IMR-90 (cell line): ENCODE results near the gene WWC2. TPM values are rescaled to one million over a fixed set of nuclear protein-coding genes. Genes with fewer than 3 reads are reported as not detected.

Source experiments
- ATAC-seq: fragments of 200-7000 bp; cut with Tn5 transposase; 2 replicates; pipeline ENCODE4 v1.9.1; 2020; ENCODE audit warnings: low read depth, mild to moderate bottlenecking, moderate library complexity
- BruUV-seq: library from RNA; stranded (reverse); fragments of 400-500 nt; replicated peaks from 2 replicates; lab custom pipeline; 2021; lab: Mats Ljungman, UMichigan
- CTCF ChIA-PET: fragments of 300-600 bp; formaldehyde crosslinking; extraction: SDS; loops from one replicate; lab custom pipeline; 2021; ENCODE audit warnings: antibody characterized with exemption; lab: Yijun Ruan, JAX
- POLR2A ChIA-PET: fragments of 300-600 bp; sonication (Branson Sonifier 250); formaldehyde crosslinking; loops from one replicate; lab custom pipeline; 2022; ENCODE audit warnings: antibody characterized with exemption; ENCODE audit not compliant: unreplicated experiment; lab: Charles Lee
- DNase-seq: peaks from one replicate; pipeline ENCODE4 v3.0.0; 2013
- H2AFZ ChIP-seq: replicated peaks from 2 replicates; pipeline ENCODE3; 2013; ENCODE audit warnings: low read length, mild to moderate bottlenecking; ENCODE audit not compliant: poor library complexity
- H2AK5ac ChIP-seq: 2 replicates; pipeline ENCODE4 v1.6.1; 2013; ENCODE audit warnings: low read depth, low read length, inconsistent platforms
- H2AK9ac ChIP-seq: replicated peaks from 2 replicates; pipeline ENCODE3; 2013; ENCODE audit warnings: mild to moderate bottlenecking, low read depth, low read length, moderate library complexity; ENCODE audit not compliant: poor library complexity
- H2BK120ac ChIP-seq: 2 replicates; pipeline ENCODE4 v1.6.1; 2013; ENCODE audit warnings: low read depth, low read length, inconsistent platforms
- H2BK15ac ChIP-seq: 3 replicates; pipeline ENCODE4 v1.6.1; 2013; ENCODE audit warnings: low read depth, low read length, inconsistent platforms
- H2BK20ac ChIP-seq: 2 replicates; pipeline ENCODE4 v1.6.1; 2013; ENCODE audit warnings: low read depth, mild to moderate bottlenecking, inconsistent platforms, low read length, moderate library complexity
- H2BK5ac ChIP-seq: 2 replicates; pipeline ENCODE4 v1.6.1; 2013; ENCODE audit warnings: mild to moderate bottlenecking, low read depth, low read length, inconsistent platforms; ENCODE audit not compliant: poor library complexity, severe bottlenecking
- H3K14ac ChIP-seq: replicated peaks from 2 replicates; pipeline ENCODE4 v1.6.1; 2013; ENCODE audit warnings: low read depth, low read length, inconsistent platforms
- H3K18ac ChIP-seq: 2 replicates; pipeline ENCODE4 v1.6.1; 2013; ENCODE audit warnings: low read depth, low read length, control low read depth
- H3K23ac ChIP-seq: 2 replicates; pipeline ENCODE4 v1.6.1; 2013; ENCODE audit warnings: low read depth, low read length, inconsistent platforms
- H3K27ac ChIP-seq: 2 replicates; pipeline ENCODE4 v1.5.1; 2013; ENCODE audit warnings: mild to moderate bottlenecking, control low read depth, low read length; ENCODE audit not compliant: insufficient read depth
- H3K27me3 ChIP-seq: 2 replicates; pipeline ENCODE4 v1.6.1; 2013; ENCODE audit warnings: low read length; ENCODE audit not compliant: control insufficient read depth, insufficient read depth
- H3K36me3 ChIP-seq: 2 replicates; pipeline ENCODE4 v1.6.1; 2013; ENCODE audit warnings: low read length, mixed read lengths; ENCODE audit not compliant: control insufficient read depth, insufficient read depth
- H3K4ac ChIP-seq: 2 replicates; pipeline ENCODE4 v1.6.1; 2013; ENCODE audit warnings: low read depth, low read length, inconsistent platforms
- H3K4me1 ChIP-seq: 2 replicates; pipeline ENCODE4 v1.6.1; 2013; ENCODE audit warnings: low read length, mixed read lengths; ENCODE audit not compliant: control insufficient read depth, insufficient read depth
- H3K4me2 ChIP-seq: 2 replicates; pipeline ENCODE4 v1.6.1; 2013; ENCODE audit warnings: low read depth, mild to moderate bottlenecking, control low read depth, low read length, moderate library complexity
- H3K4me3 ChIP-seq: 2 replicates; pipeline ENCODE4 v1.5.1; 2013; ENCODE audit warnings: low read depth, mild to moderate bottlenecking, control low read depth, low read length, moderate library complexity; ENCODE audit not compliant: insufficient read depth
- H3K56ac ChIP-seq: 2 replicates; pipeline ENCODE4 v1.6.1; 2013; ENCODE audit warnings: low read length, inconsistent platforms; ENCODE audit not compliant: insufficient read depth; ENCODE audit errors: extremely low read depth
- H3K79me1 ChIP-seq, 2 experiments: 2 replicates each; pipeline ENCODE4 v1.6.1; 2013; ENCODE audit warnings: low read length in 2 of 2, inconsistent platforms in 1 of 2, low read depth in 1 of 2
- H3K9ac ChIP-seq: 2 replicates; pipeline ENCODE4 v1.6.1; 2013; ENCODE audit warnings: low read depth, low read length, control low read depth
- H3K9me1 ChIP-seq: 2 replicates; pipeline ENCODE4 v1.6.1; 2013; ENCODE audit warnings: low read length, inconsistent platforms; ENCODE audit not compliant: insufficient read depth
- H3K9me3 ChIP-seq: 2 replicates; pipeline ENCODE4 v1.6.1; 2013; ENCODE audit warnings: low read length; ENCODE audit not compliant: control insufficient read depth, insufficient read depth
- H4K20me1 ChIP-seq: 2 replicates; pipeline ENCODE4 v1.6.1; 2013; ENCODE audit warnings: low read length, inconsistent platforms; ENCODE audit not compliant: insufficient read depth
- H4K5ac ChIP-seq: 2 replicates; pipeline ENCODE4 v1.6.1; 2013; ENCODE audit warnings: mild to moderate bottlenecking, low read depth, low read length, control low read depth
- H4K8ac ChIP-seq, 2 experiments: 2 replicates each; pipeline ENCODE4 v1.6.1; 2013; ENCODE audit warnings: low read depth in 2 of 2, low read length in 2 of 2, control low read depth in 1 of 2, inconsistent platforms in 1 of 2
- H4K91ac ChIP-seq: 2 replicates; pipeline ENCODE4 v1.6.1; 2013; ENCODE audit warnings: low read depth, low read length, inconsistent platforms; ENCODE audit not compliant: insufficient read depth
- BHLHE40 ChIP-seq: fragments of 150-350 bp; IDR thresholded peaks from 2 replicates; pipeline ENCODE4 v1.6.1; 2016; ENCODE audit warnings: mild to moderate bottlenecking, low read depth, low read length
- CEBPB ChIP-seq: IDR thresholded peaks from 2 replicates; pipeline ENCODE4 v1.6.1; 2012; ENCODE audit warnings: low read depth, low read length, improper control_type of control experiment
- CHD1 ChIP-seq: IDR thresholded peaks from 2 replicates; pipeline ENCODE4 v1.6.1; 2012; ENCODE audit warnings: low read depth, low read length, improper control_type of control experiment
- CTCF ChIP-seq: conservative IDR thresholded peaks from 2 replicates; pipeline ENCODE4 v1.5.1; 2012; ENCODE audit warnings: mild to moderate bottlenecking, low read depth, low read length, improper control_type of control experiment
- MAZ ChIP-seq: IDR thresholded peaks from 2 replicates; pipeline ENCODE4 v1.6.1; 2012; ENCODE audit warnings: low read depth, mild to moderate bottlenecking, low read length, improper control_type of control experiment, moderate library complexity, borderline replicate concordance
- MXI1 ChIP-seq: IDR thresholded peaks from 2 replicates; pipeline ENCODE4 v1.6.1; 2012; ENCODE audit warnings: low read depth, mild to moderate bottlenecking, low read length, moderate library complexity, borderline replicate concordance
- NFE2L2 ChIP-seq: fragments of 150-350 bp; IDR thresholded peaks from 2 replicates; pipeline ENCODE4 v1.6.1; 2016; ENCODE audit warnings: low read depth, mild to moderate bottlenecking, low read length
- POLR2A ChIP-seq: IDR thresholded peaks from 2 replicates; pipeline ENCODE4 v1.6.1; 2012; ENCODE audit warnings: mild to moderate bottlenecking, low read depth, low read length
- RCOR1 ChIP-seq: IDR thresholded peaks from 2 replicates; pipeline ENCODE4 v1.6.1; 2012; ENCODE audit warnings: mild to moderate bottlenecking, low read length, improper control_type of control experiment; ENCODE audit not compliant: insufficient replicate concordance
- SMC3 ChIP-seq: fragments of 150-350 bp; IDR thresholded peaks from 2 replicates; pipeline ENCODE4 v1.6.1; 2016; ENCODE audit warnings: low read depth, mild to moderate bottlenecking, antibody characterized with exemption, low read length, moderate library complexity
- WGBS, 2 experiments: methylation state at CpG; one replicate each; pipeline versions ENCODE4 v1.1.5 to v1.1.7; 2013; ENCODE audit warnings: missing lambda C conversion rate in 2 of 2; ENCODE audit not compliant: insufficient read length in 1 of 2; ENCODE audit errors: extremely low coverage in 2 of 2; 5-methylcytosine and 5-hydroxymethylcytosine counted together
- dilution Hi-C: fragments of 300-500 bp; cut with HindIII; formaldehyde crosslinking; loops from one replicate; pipeline ENCODE4 v1.14.3; 2018; ENCODE audit warnings: low sequenced_read_pairs; ENCODE audit not compliant: unreplicated experiment
- in situ Hi-C: fragments of 300-500 bp; cut with MboI; formaldehyde crosslinking; loops from 3 replicates; pipeline ENCODE4 v1.14.3; 2019; ENCODE audit warnings: low sequenced_read_pairs, inconsistent platforms, mixed read lengths
- intact Hi-C: fragments of 100-400 bp; cut with micrococcal nuclease; formaldehyde crosslinking; loops from 2 replicates; pipeline ENCODE4 v1.10.0; 2022
- polyA plus RNA-seq, 3 experiments: library from polyadenylated mRNA; depleted of rRNA; stranded (reverse); fragments of >200 nt; gene quantifications; 2 replicates each; pipeline ENCODE4 v1.2.3, GENCODE V29; 2012; ENCODE audit warnings: low replicate concordance in 1 of 3
- total RNA-seq: library from RNA; depleted of rRNA; stranded (reverse); fragments of >200 nt; gene quantifications from 2 replicates; pipeline ENCODE4 v1.2.3, GENCODE V29; 2012
- TF ChIP-seq, protein P1 (sequence below): fragments of 150-350 bp; IDR thresholded peaks from 2 replicates; pipeline ENCODE4 v1.6.1; 2017; ENCODE audit warnings: mild to moderate bottlenecking, antibody characterized with exemption, low read length, low read depth

WWC2 gene
- total and polyA plus RNA-seq, 2 of the 4 experiments (the other 2 are of a cell fraction): 26.6 to 27.4 TPM

GRCh38 chr4:183132081-183132480 lies 33.0 kb downstream of the WWC2 start:
- intact Hi-C loops: no loop called here
- BruUV-seq: no TSS peak

More at GRCh38 chr4:183132081-183132480, 33.0 kb downstream of the WWC2 start:
- peaks cover 35% of the 10 kb centered on the region; the same call in 1 of the 2 replicates for H4K20me1 ChIP-seq
- no peak overlapping the region for H3K18ac ChIP-seq
- H3K4me2 ChIP-seq: no peak overlapping the region
- H3K14ac ChIP-seq: no peak overlapping the region
- no peaks in the 10 kb centered on the region; the same call in 1 of the 2 replicates for H3K9me1 ChIP-seq
- H3K9me3 ChIP-seq: no peaks in the 10 kb centered on the region
- H3K23ac ChIP-seq: no peak overlapping the region
- peaks cover 5% of the 10 kb centered on the region for H3K4me1 ChIP-seq
- peaks cover 22 to 37% of the 10 kb centered on the region in 2 experiments; a peak in 3 of 4 replicates for H3K79me1 ChIP-seq
- H3K27me3 ChIP-seq: no peaks in the 10 kb centered on the region
- dilution Hi-C loops (no loop called here), in situ Hi-C loops (no loop called here)
- H2BK5ac ChIP-seq: no peak overlapping the region
- no peak overlapping the region for H3K56ac ChIP-seq
- H2BK120ac ChIP-seq: no peak overlapping the region
- no peak overlapping the region for H2AFZ ChIP-seq
- CTCF ChIA-PET: no interaction called here
- H2AK9ac ChIP-seq: no peak overlapping the region
- POLR2A ChIA-PET: no interaction called here
- no peak overlapping the region for H2BK20ac ChIP-seq
- TF ChIP-seq CHD1: no peak
- TF ChIP-seq, protein P1, sequence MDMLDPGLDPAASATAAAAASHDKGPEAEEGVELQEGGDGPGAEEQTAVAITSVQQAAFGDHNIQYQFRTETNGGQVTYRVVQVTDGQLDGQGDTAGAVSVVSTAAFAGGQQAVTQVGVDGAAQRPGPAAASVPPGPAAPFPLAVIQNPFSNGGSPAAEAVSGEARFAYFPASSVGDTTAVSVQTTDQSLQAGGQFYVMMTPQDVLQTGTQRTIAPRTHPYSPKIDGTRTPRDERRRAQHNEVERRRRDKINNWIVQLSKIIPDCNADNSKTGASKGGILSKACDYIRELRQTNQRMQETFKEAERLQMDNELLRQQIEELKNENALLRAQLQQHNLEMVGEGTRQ: no peak
- no peak for TF ChIP-seq MXI1
- TF ChIP-seq CTCF: no peak
- no peak for TF ChIP-seq CEBPB
- TF ChIP-seq NFE2L2: no peak
- TF ChIP-seq SMC3: no peak
- TF ChIP-seq MAZ: no peak
- TF ChIP-seq POLR2A: no peak
- TF ChIP-seq RCOR1: no peak
- no peak for TF ChIP-seq BHLHE40
- ATAC-seq: no peak
- no peak overlapping the region for H4K91ac ChIP-seq
- WGBS, 2 experiments: no CpG with 5 or more reads among the region's 2 CpGs
- no peaks in the 10 kb centered on the region for H3K36me3 ChIP-seq
- no peak overlapping the region for H4K8ac ChIP-seq
- no peak overlapping the region for H2BK15ac ChIP-seq
- no peak overlapping the region for H2AK5ac ChIP-seq
- H3K9ac ChIP-seq: no peak overlapping the region
- no peak overlapping the region for H3K4me3 ChIP-seq
- no peak for DNase-seq
- no peak overlapping the region for H3K4ac ChIP-seq
- no peak overlapping the region for H3K27ac ChIP-seq
- no peak overlapping the region for H4K5ac ChIP-seq
